ENCODE results near the gene CLEC4F. TPM values are rescaled to one million over a fixed set of nuclear protein-coding genes. Genes with fewer than 3 reads are reported as not detected.

The CLEC4F gene
- total RNA-seq, 1 experiment from 2014 or later: not detected

DNA sequence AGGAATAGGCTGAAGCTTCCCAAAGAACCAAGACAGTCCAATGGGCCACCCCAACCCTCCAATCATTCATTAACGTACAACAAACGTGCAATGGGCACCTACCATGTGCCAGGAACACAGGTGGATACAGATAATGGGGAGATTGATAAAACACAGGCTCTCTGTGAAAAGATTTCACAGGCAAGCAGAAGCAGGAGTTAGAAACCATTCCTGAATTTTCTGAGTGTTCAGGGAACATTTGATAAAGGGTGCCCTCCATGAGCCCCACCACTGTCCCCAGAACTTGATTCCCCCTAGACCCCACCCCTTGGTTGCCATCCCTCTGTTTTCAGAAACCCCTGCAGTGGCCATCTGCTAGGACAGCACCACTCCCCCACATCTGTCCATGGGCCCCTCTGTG lies 13.7 kb upstream of the CLEC4F start:
- Histone ChIP-seq H3K27ac (ENCODE audit: low read length) (no peak overlapping the region), H3K4me1 (ENCODE audit: insufficient read depth, low read length) (no peaks in the 10 kb centered on the region), H3K27me3 (ENCODE audit: low read length) (peaks cover 95% of the 10 kb centered on the region), H3K9me2 (replicated peaks; ENCODE audit: low read length) (no peaks in the 10 kb centered on the region), H3K9me3 (ENCODE audit: low read length) (no peaks in the 10 kb centered on the region), H3K79me2 (ENCODE audit: low read length) (no peaks in the 10 kb centered on the region), H3K4me2 (ENCODE audit: low read length) (no peak overlapping the region), H3K36me3 (ENCODE audit: low read depth, low read length) (no peaks in the 10 kb centered on the region), H2AFZ (ENCODE audit: low read length) (no peak overlapping the region), H4K20me1 (ENCODE audit: low read length) (no peaks in the 10 kb centered on the region), H3K4me3 (ENCODE audit: low read length) (no peak overlapping the region), H3F3A (ENCODE audit: low read length, unreplicated experiment) (no peaks in the 10 kb centered on the region), H3K9ac (ENCODE audit: low read length) (no peak overlapping the region)
- intact Hi-C loops (cut with micrococcal nuclease): no loop called here
- BruUV-seq (replicated peaks): no TSS peak
- DNase-seq (no peak), ATAC-seq (no peak)
- TF ChIP-seq EZH2 (IDR thresholded peaks at IDR 0.05; ENCODE audit: low read length, unreplicated experiment): no peak
- TF ChIP-seq, protein P1, sequence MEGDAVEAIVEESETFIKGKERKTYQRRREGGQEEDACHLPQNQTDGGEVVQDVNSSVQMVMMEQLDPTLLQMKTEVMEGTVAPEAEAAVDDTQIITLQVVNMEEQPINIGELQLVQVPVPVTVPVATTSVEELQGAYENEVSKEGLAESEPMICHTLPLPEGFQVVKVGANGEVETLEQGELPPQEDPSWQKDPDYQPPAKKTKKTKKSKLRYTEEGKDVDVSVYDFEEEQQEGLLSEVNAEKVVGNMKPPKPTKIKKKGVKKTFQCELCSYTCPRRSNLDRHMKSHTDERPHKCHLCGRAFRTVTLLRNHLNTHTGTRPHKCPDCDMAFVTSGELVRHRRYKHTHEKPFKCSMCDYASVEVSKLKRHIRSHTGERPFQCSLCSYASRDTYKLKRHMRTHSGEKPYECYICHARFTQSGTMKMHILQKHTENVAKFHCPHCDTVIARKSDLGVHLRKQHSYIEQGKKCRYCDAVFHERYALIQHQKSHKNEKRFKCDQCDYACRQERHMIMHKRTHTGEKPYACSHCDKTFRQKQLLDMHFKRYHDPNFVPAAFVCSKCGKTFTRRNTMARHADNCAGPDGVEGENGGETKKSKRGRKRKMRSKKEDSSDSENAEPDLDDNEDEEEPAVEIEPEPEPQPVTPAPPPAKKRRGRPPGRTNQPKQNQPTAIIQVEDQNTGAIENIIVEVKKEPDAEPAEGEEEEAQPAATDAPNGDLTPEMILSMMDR (conservative IDR thresholded peaks at IDR 0.05; ENCODE audit: low read depth, low read length): no peak
- TF ChIP-seq EZH2phosphoT487 (IDR thresholded peaks at IDR 0.05; ENCODE audit: borderline replicate concordance, low read length): no peak
- ChIA-PET CTCF (no interaction called here), POLR2A (ENCODE audit: unreplicated experiment) (no interaction called here)

GRCh38 chr2:70833246-70833645 lies 12.8 kb upstream of the CLEC4F start:
- Histone ChIP-seq H3K4me3 (ENCODE audit: low read length) (no peak overlapping the region), H3K36me3 (ENCODE audit: low read depth, low read length) (no peaks in the 10 kb centered on the region), H2AFZ (ENCODE audit: low read length) (no peak overlapping the region), H4K20me1 (ENCODE audit: low read length) (no peaks in the 10 kb centered on the region), H3F3A (ENCODE audit: low read length, unreplicated experiment) (no peaks in the 10 kb centered on the region), H3K27me3 (ENCODE audit: low read length) (peaks cover 88% of the 10 kb centered on the region), H3K4me1 (ENCODE audit: insufficient read depth, low read length) (no peaks in the 10 kb centered on the region), H3K79me2 (ENCODE audit: low read length) (no peaks in the 10 kb centered on the region), H3K9me2 (replicated peaks; ENCODE audit: low read length) (no peaks in the 10 kb centered on the region), H3K9ac (ENCODE audit: low read length) (no peak overlapping the region), H3K9me3 (ENCODE audit: low read length) (no peaks in the 10 kb centered on the region), H3K4me2 (ENCODE audit: low read length) (no peak overlapping the region), H3K27ac (ENCODE audit: low read length) (no peak overlapping the region)
- no TSS peak for BruUV-seq (replicated peaks)
- TF ChIP-seq, protein P1 (conservative IDR thresholded peaks at IDR 0.05; ENCODE audit: low read depth, low read length): no peak
- TF ChIP-seq EZH2 (IDR thresholded peaks at IDR 0.05; ENCODE audit: low read length, unreplicated experiment) (no peak), EZH2phosphoT487 (IDR thresholded peaks at IDR 0.05; ENCODE audit: borderline replicate concordance, low read length) (no peak)
- no peak for DNase-seq
- intact Hi-C loops (cut with micrococcal nuclease): loop anchor here (1.0 kb wide), 1 partner anchor 23 kb away; no protein-coding TSS in a partner anchor
- CTCF ChIA-PET: no interaction called here
- ATAC-seq: no peak
- POLR2A ChIA-PET (ENCODE audit: unreplicated experiment): no interaction called here

DNA sequence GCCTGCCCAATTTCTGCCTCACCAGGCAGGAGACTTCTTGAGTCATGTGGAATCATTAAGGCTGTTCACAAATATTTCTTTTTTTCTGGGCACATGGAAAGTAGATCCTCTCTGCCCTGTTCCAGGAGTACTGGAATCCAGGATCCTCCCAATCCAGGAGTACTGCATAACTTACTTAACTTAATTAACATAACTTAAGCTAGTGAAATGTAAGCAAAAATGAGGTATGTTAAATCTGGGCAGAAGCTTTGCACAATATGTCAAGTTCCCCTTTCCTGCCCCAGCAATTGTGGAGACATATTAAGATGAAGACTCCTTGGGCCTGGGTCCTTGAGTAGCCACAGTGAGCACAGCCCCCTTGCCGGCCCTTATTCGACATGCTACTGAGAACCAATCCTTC lies 12.0 kb upstream of the CLEC4F start:
- no peak overlapping the region for H3K4me3 ChIP-seq (ENCODE audit: low read length)
- no peaks in the 10 kb centered on the region for H3K36me3 ChIP-seq (ENCODE audit: low read depth, low read length)
- H3F3A ChIP-seq (ENCODE audit: low read length, unreplicated experiment): no peaks in the 10 kb centered on the region
- H3K27me3 ChIP-seq (ENCODE audit: low read length): peaks cover 84% of the 10 kb centered on the region
- H3K9ac ChIP-seq (ENCODE audit: low read length): no peak overlapping the region
- H2AFZ ChIP-seq (ENCODE audit: low read length): no peak overlapping the region
- DNase-seq (no peak), ATAC-seq (no peak)
- H3K27ac ChIP-seq (ENCODE audit: low read length): no peak overlapping the region
- no peaks in the 10 kb centered on the region for H3K79me2 ChIP-seq (ENCODE audit: low read length)
- ChIA-PET CTCF (no interaction called here), POLR2A (ENCODE audit: unreplicated experiment) (no interaction called here)
- no peak overlapping the region for H3K4me2 ChIP-seq (ENCODE audit: low read length)
- TF ChIP-seq EZH2phosphoT487 (IDR thresholded peaks at IDR 0.05; ENCODE audit: borderline replicate concordance, low read length): no peak
- TF ChIP-seq, protein P1 (conservative IDR thresholded peaks at IDR 0.05; ENCODE audit: low read depth, low read length): no peak
- no peak for TF ChIP-seq EZH2 (IDR thresholded peaks at IDR 0.05; ENCODE audit: low read length, unreplicated experiment)
- no peaks in the 10 kb centered on the region for H3K4me1 ChIP-seq (ENCODE audit: insufficient read depth, low read length)
- BruUV-seq (replicated peaks): no TSS peak
- H4K20me1 ChIP-seq (ENCODE audit: low read length): no peaks in the 10 kb centered on the region
- H3K9me3 ChIP-seq (ENCODE audit: low read length): no peaks in the 10 kb centered on the region
- intact Hi-C loops (cut with micrococcal nuclease): no loop called here
- no peaks in the 10 kb centered on the region for H3K9me2 ChIP-seq (replicated peaks; ENCODE audit: low read length)
